Mesodermal cell (in vitro differentiated cells): ENCODE measurements around the gene ARHGEF7.

Experiments used
- H3K27ac ChIP-seq: 2 replicates; pipeline ENCODE4 v1.7.0; 2013; ENCODE audit warnings: mild to moderate bottlenecking, low read depth, low read length, moderate library complexity; ENCODE audit not compliant: severe bottlenecking
- H3K36me3 ChIP-seq: 2 replicates; pipeline ENCODE4 v1.7.1; 2013; ENCODE audit warnings: mild to moderate bottlenecking, low read length, moderate library complexity; ENCODE audit not compliant: control insufficient read depth, insufficient read depth
- H3K4me1 ChIP-seq: one replicate; pipeline ENCODE4 v1.7.1; 2013; ENCODE audit warnings: mild to moderate bottlenecking, low read length; ENCODE audit not compliant: insufficient read depth, control insufficient read depth, poor library complexity, severe bottlenecking
- H3K4me3 ChIP-seq: 2 replicates; pipeline ENCODE4 v1.7.0; 2013; ENCODE audit warnings: low read length, control low read depth, mild to moderate bottlenecking; ENCODE audit not compliant: insufficient read depth, poor library complexity, severe bottlenecking; ENCODE audit errors: extremely low read depth
- H3K9me3 ChIP-seq: 2 replicates; pipeline ENCODE4 v1.7.1; 2013; ENCODE audit warnings: mild to moderate bottlenecking, low read length, moderate library complexity; ENCODE audit not compliant: control insufficient read depth
- WGBS, 2 experiments: methylation state at CpG; one replicate each; pipeline ENCODE4 v1.1.5; 2013; ENCODE audit warnings: missing lambda C conversion rate in 2 of 2; ENCODE audit not compliant: insufficient coverage in 2 of 2; 5-methylcytosine and 5-hydroxymethylcytosine counted together

ARHGEF7 gene

DNA sequence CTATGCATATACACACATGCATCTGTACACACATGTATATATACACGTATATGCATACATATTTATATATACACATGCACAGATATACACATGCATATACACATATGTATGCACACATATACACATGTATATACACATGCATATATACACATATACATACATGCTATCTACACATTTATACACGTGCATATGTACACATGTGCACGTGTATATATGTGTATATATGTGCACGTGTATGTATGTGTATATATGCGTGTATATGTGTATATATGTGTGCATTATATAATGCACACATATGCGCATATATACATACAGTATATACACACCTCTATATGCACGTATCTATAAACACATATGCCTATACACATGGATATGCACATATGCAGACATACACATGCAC lies 17.8 kb downstream of the ARHGEF7 start:
- no peaks in the 10 kb centered on the region for H3K4me1 ChIP-seq
- H3K4me3 ChIP-seq = no peak overlapping the region
- WGBS, 2 experiments = 95 to 100% methylated on average over 2 of the region's 7 CpGs
- no peaks in the 10 kb centered on the region for H3K36me3 ChIP-seq
- H3K27ac ChIP-seq = no peak overlapping the region
- H3K9me3 ChIP-seq = no peaks in the 10 kb centered on the region

DNA sequence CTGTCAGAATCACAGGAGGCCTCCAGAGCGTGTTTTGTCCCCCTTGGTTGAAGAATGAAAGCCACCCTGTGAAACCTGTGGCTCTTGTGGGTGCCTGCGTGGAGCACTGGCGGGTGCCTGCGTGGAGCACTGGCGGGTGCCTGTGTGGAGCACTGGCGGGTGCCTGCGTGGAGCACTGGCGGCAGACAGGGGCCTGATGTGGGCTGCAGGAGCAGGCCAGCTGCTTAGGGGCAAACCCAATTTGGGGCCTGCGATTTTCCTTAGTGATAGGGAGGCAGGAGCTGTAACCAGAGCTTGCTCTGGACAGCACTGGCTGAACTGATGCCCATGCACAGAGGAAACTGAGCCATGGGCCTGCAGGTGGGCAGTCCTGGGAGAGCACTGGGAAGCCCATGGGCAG lies 24.3 kb downstream of the ARHGEF7 start:
- no peaks in the 10 kb centered on the region for H3K36me3 ChIP-seq
- no peak overlapping the region for H3K27ac ChIP-seq
- H3K4me1 ChIP-seq = no peaks in the 10 kb centered on the region
- H3K4me3 ChIP-seq = no peak overlapping the region
- H3K9me3 ChIP-seq = no peaks in the 10 kb centered on the region
- WGBS, 2 experiments = 83 to 95% methylated on average over 8 of the region's 9 CpGs

DNA sequence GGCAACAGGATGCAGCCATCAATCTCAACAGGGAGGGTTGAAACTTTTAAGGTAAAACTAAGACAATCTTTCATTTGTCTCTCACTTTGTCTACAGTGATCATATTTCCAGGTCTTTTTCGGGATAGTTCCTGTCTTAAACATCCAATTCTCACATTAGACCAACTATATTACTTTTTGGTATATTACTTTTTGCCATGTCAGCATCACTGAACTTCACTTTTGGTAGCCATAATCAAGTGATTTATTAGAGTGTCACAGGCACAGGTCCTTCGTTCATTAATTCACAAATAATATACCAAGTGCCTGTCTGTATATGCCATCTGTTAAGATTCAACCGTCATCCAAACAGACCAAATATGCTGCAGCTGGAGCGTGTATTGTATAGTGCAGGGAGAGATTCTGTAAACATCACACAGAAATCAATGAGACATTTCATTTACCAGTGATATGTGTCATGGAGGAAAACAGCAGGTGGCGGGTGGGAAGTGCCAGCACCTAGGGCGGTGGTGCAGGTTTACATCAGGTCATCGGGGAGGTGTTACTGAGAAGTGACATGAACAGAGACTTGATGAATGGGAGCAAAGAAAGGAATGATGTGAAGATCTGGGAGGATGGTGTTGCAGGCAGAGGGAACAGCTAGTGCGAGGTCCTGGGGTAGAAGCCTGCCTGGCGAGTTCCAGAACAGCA lies 24.9 kb downstream of the ARHGEF7 start:
- H3K27ac ChIP-seq = no peak overlapping the region
- H3K4me3 ChIP-seq = no peak overlapping the region
- WGBS, 2 experiments = 82 to 88% methylated on average over 6 to 7 of the region's 9 CpGs
- no peaks in the 10 kb centered on the region for H3K36me3 ChIP-seq
- no peaks in the 10 kb centered on the region for H3K4me1 ChIP-seq
- no peaks in the 10 kb centered on the region for H3K9me3 ChIP-seq

DNA sequence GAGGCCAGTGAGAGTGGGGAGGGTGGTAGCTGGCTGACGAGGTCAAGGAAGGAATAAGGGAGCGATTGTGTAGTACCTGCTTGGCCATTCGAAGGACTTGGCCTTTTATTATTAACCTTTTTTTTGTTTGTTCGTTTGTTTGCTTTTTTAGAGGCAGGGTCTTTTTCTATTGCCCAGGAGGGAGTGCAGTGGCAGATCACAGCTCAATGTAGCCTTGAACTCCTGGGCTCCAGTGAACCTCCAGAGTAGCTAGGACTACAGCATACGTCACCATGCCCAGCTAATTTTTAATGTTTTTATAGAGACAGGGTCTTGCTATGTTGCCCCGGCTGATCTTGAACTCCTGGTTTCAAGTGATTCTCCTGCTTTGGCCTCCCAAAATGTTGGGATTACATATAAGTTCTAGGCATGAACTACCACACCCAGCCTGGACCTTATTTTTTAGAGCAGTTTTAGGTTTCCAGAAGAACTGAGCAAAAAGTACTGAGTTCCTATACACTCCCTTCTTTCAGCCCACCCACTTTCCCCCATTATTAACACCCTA lies 25.5 kb downstream of the ARHGEF7 start:
- no peaks in the 10 kb centered on the region for H3K36me3 ChIP-seq
- no peaks in the 10 kb centered on the region for H3K4me1 ChIP-seq
- no peaks in the 10 kb centered on the region for H3K9me3 ChIP-seq
- no peak overlapping the region for H3K4me3 ChIP-seq
- H3K27ac ChIP-seq = no peak overlapping the region
- WGBS, 2 experiments = 96 to 100% methylated on average over 3 to 4 of the region's 6 CpGs

DNA sequence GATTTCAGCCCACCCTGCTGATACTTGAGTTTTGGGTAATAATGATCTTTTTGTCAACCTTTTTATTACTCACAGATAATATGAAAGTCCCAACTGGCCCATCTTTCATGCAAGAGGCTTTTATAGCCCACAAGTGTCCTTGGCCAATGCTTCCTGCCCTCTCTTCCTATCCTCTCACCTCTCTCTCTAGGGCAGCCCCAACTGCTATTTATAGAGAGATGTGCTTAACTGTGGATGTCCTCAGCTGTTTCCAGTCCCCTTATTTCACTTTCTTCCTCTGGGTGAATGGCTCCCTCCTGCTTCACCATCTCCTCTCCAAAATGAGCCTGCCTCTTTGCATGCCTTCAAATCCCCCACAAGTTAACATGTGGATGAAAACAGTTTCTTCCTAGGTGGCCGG lies 27.4 kb downstream of the ARHGEF7 start:
- no peak overlapping the region for H3K27ac ChIP-seq
- WGBS, 2 experiments = 60 to 100% methylated on average over 1 of the region's 1 CpG
- no peaks in the 10 kb centered on the region for H3K9me3 ChIP-seq
- H3K36me3 ChIP-seq = no peaks in the 10 kb centered on the region
- H3K4me1 ChIP-seq = no peaks in the 10 kb centered on the region
- no peak overlapping the region for H3K4me3 ChIP-seq

DNA sequence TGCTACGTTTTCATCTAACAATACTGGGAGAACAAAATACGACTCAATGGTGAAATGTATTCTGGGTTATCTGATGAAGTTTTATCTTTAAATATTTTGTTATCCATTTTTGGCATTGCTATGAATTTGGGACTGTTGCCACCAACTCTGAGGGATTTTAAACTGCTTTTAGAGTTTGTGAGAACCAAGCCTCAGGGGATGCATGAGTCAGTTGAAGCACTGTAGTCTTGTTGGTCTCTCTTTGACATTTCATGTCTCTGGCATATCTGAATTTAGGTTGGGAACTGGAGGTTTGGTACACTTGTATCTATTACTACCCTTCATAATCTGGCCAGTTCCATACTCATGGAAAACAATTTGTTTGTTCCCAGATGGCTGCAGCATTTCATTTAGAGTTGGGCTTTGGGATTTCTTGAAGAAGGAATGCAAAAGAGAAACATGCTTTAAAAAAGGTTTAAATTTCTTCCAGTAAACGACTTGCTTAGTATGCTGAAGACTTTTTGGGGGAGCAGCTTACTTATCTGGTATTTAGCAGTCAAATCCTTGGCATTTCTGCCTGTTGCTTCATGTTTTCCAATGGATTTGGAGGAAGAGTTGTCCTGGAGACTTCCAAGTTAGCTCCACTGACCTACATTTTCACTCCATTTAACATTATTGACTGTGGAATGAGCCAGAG lies 28.9 kb downstream of the ARHGEF7 start:
- H3K36me3 ChIP-seq = no peaks in the 10 kb centered on the region
- H3K4me3 ChIP-seq = no peak overlapping the region
- H3K4me1 ChIP-seq = no peaks in the 10 kb centered on the region
- H3K9me3 ChIP-seq = no peaks in the 10 kb centered on the region
- 70 to 75% methylated on average over 1 of the region's 3 CpGs for WGBS, 2 experiments
- no peak overlapping the region for H3K27ac ChIP-seq

DNA sequence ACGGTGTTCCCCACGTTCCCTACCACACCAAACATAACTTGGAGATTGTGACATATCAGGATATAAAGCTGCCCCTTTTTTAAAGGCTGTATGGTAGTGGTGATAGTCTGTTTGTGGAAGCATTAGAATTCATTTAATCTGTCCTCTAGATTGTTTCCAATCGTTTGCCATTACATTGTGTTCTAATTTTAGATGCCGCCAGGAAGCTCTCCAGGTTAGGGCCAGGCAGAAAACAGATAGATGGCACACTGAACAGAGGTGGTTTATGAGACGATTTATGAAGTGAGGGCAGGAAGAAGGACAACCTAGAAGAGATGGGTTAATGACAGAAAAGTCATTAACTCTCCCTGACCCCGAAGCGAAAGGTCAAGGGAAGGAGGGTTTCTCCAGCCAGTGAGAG lies 30.0 kb downstream of the ARHGEF7 start:
- no peak overlapping the region for H3K27ac ChIP-seq
- no peaks in the 10 kb centered on the region for H3K36me3 ChIP-seq
- H3K4me1 ChIP-seq = no peaks in the 10 kb centered on the region
- H3K4me3 ChIP-seq = no peak overlapping the region
- H3K9me3 ChIP-seq = no peaks in the 10 kb centered on the region
- 85 to 98% methylated on average over 5 of the region's 7 CpGs for WGBS, 2 experiments

DNA sequence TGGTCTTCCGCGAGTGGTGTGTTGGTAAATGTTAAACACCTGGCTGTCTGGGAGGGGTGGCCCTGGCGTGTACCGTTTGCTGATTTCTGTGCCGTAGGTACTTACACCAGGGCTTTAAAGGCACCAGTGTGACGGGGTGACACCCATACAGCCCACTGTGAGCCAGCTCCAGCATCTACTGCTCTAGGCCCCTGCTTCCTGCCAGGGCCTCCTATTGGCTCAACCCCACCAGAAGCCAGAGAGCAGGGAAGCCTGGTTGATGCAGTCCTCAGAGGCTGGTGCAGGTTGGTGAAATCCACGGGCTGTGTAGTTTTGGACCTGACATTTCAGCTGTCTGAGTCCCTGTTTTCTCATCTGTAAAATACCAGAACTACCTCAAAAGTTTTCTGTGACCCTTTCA lies 30.4 kb downstream of the ARHGEF7 start:
- no peaks in the 10 kb centered on the region for H3K9me3 ChIP-seq
- no peak overlapping the region for H3K4me3 ChIP-seq
- no peaks in the 10 kb centered on the region for H3K4me1 ChIP-seq
- H3K36me3 ChIP-seq = no peaks in the 10 kb centered on the region
- H3K27ac ChIP-seq = no peak overlapping the region
- 88 to 96% methylated on average over 5 to 7 of the region's 7 CpGs for WGBS, 2 experiments

DNA sequence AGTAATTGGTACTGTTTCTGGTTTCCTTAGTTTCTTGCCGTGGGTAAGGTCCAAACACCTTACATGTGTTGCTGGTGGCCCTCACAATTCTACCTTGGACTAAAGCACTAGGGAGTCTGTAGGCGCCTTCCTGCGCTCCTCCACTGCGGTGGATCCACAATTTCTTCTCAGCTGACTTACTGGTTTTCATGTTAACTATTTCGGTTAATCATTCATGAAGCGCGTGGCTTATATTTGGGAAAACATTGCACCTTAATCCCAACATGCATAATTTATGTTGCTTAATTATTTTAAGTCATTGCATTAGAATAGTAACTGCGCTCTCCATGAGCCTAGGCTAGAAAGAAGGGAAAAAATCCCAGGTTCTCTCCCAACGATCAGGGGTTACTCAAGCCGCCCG lies 37.7 kb downstream of the ARHGEF7 start:
- Histone ChIP-seq H3K9me3 (no peaks in the 10 kb centered on the region), H3K27ac (peak overlapping the region; percentile 96), H3K36me3 (peaks cover 5% of the 10 kb centered on the region), H3K4me3 (peak overlapping the region; percentile 85), H3K4me1 (peaks cover 5% of the 10 kb centered on the region)
- WGBS, 2 experiments = 42 to 46% methylated on average over 5 to 7 of the region's 11 CpGs

DNA sequence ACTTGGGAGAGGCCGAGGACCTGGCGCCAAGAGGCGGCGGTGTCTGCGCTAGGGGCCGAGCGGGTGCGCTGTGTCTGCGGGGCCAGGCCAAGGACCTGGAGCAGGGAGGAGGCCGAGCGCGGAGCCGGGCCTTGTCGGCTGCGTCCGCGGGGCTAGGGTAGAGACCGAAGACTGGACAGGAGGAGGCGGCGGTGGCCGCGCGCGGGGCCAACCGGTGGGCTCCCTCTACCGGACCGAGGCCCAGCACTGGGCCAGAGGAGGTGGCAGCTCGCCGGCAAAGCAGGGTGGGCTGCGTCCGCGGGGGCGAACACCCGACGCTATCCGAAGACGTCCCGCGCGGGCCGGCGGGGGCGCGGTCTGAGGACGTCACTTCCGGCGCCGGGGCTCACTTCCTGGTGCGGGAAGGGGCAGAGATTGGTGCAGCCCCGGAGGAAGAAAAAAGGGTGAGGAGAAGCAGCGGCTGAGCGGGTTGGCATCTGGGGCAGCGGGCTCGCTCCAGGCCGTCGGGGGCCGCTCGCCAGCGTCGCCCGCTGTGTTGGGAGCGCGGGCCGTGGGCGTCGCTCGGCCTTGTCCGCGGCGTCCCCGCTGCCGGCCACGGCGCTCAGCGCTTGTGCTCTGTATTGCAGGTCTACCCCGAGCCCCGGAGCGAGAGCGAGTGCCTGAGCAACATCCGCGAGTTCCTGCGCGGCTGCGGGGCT lies 38.3 kb downstream of the ARHGEF7 start:
- Histone ChIP-seq H3K9me3 (no peaks in the 10 kb centered on the region), H3K4me3 (peak overlapping the region; percentile 85), H3K27ac (peak overlapping the region; percentile 96), H3K36me3 (peaks cover 5% of the 10 kb centered on the region), H3K4me1 (peaks cover 5% of the 10 kb centered on the region)
- 0 to 1% methylated on average over 40 to 82 of the region's 84 CpGs for WGBS, 2 experiments
